A204.1 (cell line): ENCODE data around the gene ZFYVE28.

Experiments
- FAIRE-seq: peaks from 2 replicates; lab custom pipeline; 2012; peaks lifted over from hg19 to GRCh38; lab: Jason Lieb, UNC

ZFYVE28 gene

GRCh38 chr4:2411786-2412510 is 6.5 kb downstream of the ZFYVE28 start:
- FAIRE-seq: no peak

DNA sequence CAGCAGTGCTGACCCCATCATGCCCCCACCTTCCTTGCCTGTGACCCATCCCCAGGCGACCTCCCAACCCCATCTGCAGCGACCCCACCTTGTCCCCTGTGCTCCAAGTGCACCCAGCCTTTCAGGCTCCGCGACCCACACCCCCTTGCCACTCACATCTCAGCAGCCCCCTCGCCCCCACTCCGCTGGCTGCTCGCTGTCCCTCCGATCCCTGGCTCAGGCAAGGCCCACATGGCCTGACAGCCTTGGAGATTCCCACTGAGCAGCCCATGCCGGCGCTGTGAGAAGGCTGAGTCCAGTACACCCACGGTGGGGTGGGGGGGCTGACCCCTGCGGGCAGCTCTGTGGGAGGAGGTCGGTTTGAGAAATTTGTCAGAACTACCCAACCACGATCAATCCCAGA is 9.1 kb downstream of the ZFYVE28 start:
- no peak for FAIRE-seq

DNA sequence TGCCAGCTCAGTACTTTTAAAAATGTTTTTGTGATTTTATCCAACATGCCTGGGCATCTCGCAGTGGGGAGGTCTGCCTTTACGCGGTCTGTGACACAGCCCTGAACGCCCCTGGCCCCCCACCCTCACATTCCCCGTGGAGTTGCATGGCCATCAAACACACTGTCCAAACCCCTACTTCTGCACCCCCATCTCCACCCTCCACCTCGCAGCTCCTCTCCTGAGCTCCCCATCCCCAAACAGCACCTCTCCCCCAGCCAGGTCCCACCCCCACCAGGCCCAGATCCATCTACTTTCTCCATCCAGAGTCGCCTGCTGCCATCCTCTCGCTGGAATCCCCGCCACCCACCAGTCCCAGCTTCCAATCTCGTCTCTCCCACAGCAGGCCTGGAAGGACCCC is 9.5 kb downstream of the ZFYVE28 start:
- no peak for FAIRE-seq

- no peak for FAIRE-seq
Measured at GRCh38 chr4:2408401-2408958, 10.0 kb downstream of the ZFYVE28 start.

- FAIRE-seq: no peak
Measured at GRCh38 chr4:2407991-2408342, 10.5 kb downstream of the ZFYVE28 start.

GRCh38 chr4:2406920-2407319 is 11.5 kb downstream of the ZFYVE28 start:
- FAIRE-seq: no peak

DNA sequence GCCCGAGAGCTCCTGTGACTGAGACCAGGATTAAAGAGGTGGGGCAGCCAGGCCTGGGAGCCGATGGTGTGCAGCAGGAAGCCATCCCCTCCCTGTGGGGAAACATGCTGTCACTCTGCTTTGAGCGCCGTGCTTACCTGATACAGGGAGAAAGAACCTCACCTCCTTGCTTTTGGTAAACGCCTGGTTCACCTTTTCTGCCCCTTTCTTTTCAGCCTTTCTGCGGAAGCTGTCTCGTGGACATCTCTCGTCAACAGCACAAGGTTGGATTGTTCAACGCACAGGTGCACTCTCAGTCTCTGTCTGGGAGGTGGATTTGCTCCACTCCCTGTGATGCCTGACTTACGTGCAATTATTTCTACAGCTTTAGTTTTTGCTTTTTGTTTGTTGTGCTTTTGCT is 12.0 kb downstream of the ZFYVE28 start:
- no peak for FAIRE-seq

DNA sequence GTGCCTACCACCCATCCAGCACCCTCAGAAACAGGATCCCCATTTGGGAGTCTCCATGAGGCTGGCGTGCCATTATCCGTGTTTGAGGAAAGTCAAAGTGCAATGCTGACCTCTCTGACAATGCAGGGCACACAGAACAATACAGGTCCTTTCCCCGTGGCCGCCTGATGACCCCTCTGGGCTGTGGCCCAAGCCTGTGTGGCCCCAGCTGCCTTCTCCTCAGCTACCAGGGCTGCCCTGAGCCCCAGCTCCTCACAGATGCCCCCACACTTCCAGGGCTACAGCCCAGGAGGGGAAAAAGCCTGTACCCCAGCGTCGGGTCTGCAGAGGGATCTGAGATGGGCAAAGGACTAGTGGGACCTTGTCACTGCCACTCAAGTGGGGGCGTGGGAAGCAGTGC is 15.5 kb downstream of the ZFYVE28 start:
- no peak for FAIRE-seq

GRCh38 chr4:2402048-2402842 is 16.2 kb downstream of the ZFYVE28 start:
- no peak for FAIRE-seq

DNA sequence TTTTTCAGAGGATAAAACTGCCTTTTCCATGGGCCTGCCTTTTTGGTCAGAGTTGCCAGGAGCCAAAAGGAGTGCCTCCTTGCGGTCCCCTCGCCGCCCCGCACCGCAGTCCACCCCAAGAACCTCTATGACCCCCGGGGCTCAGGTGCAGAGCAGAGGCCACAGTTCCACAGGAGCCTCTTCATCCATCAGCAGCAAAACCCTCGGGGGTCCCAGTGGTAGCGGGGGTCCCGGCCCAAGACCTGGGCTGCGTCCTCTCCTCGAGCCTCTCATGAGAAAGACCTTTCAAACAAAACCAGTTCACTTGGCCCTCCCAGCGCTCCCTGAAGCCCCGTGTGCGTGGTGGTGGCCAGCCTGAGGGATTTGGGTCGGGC is 16.8 kb downstream of the ZFYVE28 start:
- no peak for FAIRE-seq

DNA sequence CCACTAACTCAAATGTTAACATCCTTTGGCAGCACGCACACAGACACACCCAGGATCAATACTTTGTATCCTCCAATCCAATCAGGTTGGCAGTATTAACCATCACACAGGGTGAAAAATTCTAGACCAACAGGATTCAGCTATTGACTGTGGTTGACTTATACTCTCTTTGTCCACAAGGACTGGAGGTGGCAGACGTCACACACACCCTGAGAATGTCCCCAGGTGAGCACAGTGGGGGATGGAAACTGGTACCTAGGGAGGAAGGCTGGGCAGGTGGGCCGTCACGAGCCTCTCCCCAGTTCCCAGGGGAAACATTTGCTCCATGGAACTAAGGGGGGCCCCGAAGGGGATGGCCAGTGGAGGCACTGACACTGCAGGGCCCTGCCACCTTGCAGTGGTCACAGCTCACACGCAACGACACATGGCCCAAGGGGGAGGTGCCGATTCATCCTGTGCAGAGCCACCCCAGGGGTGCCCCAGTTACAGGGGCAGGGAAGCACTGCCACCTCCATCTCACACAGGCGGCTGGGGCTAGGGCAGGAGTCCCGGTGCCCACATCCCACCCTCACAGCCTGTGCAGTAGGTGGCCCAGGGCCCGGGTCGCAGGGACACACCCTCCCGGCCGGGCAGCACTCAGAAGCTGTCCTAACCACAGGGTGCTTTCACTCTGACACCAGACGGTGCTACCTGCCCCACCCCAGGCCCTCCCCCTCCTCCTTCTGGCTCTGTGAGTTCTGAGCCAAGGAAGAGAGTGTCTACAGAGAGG is 17.4 kb downstream of the ZFYVE28 start:
- FAIRE-seq: no peak

DNA sequence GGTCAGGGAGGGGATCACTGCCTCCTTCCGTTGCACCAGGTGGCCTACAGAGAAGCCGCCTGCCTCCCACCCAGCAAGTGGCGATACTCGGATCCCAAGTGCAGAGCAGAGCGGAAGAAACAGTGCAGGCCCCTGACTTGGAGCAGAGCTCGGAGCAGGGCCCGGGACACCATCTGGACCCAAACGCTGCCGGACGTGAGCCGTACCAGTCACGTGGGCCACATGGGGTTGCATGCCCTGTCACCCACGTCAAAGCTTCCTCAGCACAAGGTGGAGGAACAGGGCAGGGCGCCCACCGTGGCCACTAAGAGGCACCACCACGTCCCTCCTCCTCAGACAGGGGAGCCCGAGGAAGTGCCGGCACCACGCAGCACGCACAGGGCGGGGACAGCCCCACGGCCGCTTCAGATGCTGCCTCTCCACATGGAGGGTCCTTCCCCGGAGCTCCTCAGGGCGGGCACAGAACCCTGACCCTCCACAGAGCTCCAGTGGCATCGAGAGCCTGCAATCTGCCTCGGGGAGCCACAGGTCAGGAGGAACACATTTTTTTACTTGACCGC is 18.7 kb downstream of the ZFYVE28 start:
- FAIRE-seq: no peak

GRCh38 chr4:2399216-2399615 is 19.2 kb downstream of the ZFYVE28 start:
- FAIRE-seq: no peak

- no peak for FAIRE-seq
Measured at GRCh38 chr4:2397596-2398379, 20.7 kb downstream of the ZFYVE28 start.

DNA sequence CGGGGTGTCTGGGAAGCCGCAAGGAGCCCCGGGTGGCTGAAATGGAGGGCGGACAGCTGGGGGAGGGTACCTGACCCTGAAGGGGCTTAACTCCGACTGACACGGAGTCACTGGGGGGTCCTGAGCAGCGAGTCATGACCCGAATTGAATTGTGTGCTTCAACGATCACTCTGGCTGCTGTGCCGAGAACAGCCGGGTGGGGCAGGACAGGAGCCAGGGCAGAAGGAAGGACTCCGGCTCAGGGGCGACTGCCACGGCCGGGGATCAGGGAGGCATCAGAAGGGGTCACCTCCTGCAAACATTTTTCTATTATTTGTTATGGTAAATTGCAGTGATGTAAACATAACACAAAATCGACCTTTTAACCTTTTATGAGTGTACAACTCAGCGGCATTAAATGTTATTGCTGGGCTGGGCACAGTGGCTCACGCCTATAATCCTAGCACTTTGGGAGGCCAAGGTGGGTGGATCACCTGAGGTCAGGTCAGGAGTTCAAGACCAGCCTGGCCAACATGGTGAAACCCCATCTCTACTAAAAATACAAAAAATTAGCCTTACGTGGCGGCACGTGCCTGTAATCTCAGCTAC is 21.6 kb downstream of the ZFYVE28 start:
- no peak for FAIRE-seq

- FAIRE-seq: no peak
Measured at GRCh38 chr4:2395584-2395983, 22.9 kb downstream of the ZFYVE28 start.

GRCh38 chr4:2395038-2395437 is 23.4 kb downstream of the ZFYVE28 start:
- FAIRE-seq: no peak

DNA sequence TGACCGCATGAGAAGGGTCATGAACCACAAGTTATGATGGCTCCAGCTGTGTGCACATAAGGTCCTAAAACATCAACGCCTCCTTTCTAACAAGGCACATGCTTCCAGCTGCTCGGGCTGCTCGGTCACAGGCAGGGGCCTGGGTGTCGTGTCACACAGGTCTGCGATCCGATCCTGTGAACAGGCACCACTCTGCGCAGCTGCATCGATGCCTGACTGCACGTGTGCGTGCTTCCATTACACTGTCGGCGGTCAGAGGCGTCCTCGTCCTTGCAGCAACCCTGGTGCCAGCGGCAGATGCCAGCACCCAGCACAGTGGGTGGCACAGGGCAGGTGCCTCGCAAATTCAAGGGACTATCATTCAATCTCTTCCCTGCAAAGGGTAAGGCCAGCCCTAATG is 23.9 kb downstream of the ZFYVE28 start:
- no peak for FAIRE-seq

GRCh38 chr4:2393353-2394270 is 24.8 kb downstream of the ZFYVE28 start:
- no peak for FAIRE-seq

DNA sequence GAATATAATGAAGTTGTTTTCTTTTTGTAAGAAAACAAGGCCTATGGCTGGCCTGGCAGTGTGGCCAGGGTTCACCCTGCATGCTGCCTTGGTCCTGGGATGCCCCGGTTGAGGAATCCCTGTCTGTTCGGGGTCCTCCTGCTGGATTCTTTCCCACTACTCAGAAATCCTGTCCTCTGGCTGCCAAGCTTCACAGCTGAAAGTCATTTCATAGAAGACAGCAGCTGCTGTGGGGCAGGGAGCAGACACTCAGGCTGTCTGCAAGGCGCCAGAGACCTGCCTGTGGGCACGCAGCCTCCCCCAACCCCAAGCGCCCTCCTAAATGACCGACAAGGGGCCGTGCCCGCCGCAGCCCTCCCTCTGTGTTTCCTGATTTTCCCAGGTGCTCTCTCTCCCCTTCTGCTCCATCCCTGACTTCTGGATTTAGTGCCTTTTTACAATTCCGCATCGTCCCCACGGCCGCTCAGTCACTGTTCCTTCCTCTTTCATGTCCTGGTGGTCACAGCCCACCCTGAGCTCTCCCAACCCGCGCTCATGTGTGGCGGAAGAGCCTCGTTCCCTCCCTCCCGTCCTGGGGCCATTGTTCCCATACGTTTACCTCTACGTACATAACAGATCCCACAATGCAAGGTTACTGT is 27.5 kb downstream of the ZFYVE28 start:
- no peak for FAIRE-seq
